Transverse colon (tissue), 4 donors: ENCODE measurements around the gene ASCC2.

Experiments
- CTCF ChIP-seq, 5 experiments: fragments of 200-600 bp in 3 of 5; fragments of 450-650 bp in 2 of 5; sonication (generic) in 3 of 5; IDR thresholded peaks; 1 replicate in 2 of 5; 2 replicates in 3 of 5; pipeline ENCODE4 v1.5.1; 2016 to 2017; ENCODE audit warnings: antibody characterized with exemption in 5 of 5, inconsistent platforms in 3 of 5, mild to moderate bottlenecking in 2 of 5, moderate library complexity in 1 of 5
- POLR2AphosphoS5 ChIP-seq, 3 donors: sonication (generic); formaldehyde crosslinking; IDR thresholded peaks; one replicate each; pipeline ENCODE4 v1.6.1; 2016; ENCODE audit warnings: antibody characterized with exemption in 3 of 3

GRCh38 chr22:29787371-29787980 lies 50.6 kb downstream of the ASCC2 start:
- TF ChIP-seq POLR2AphosphoS5 (IDR thresholded peaks at IDR 0.05) (no peak), CTCF (IDR thresholded peaks at IDR 0.05) (no peak)
